A549 (cell line): Measurements from ENCODE around the gene CLEC16A. TPM values are rescaled to one million over a fixed set of nuclear protein-coding genes. Genes with fewer than 3 reads are reported as not detected.

Experiments
- ATAC-seq, 2 experiments: fragments of 200-7000 bp in 1 of 2; fragments of >200 bp in 1 of 2; cut with Nextera tagmentation in 1 of 2; cut with Tn5 transposase in 1 of 2; 3 replicates each; pipeline versions ENCODE4 v1.8.0 to v1.9.1; 2018 to 2020; ENCODE audit warnings: mild to moderate bottlenecking in 1 of 2, moderate library complexity in 1 of 2
- CTCF ChIA-PET: fragments of 300-600 bp; sonication (Branson Sonifier 250); formaldehyde crosslinking; extraction: SDS; loops from one replicate; lab custom pipeline; 2021; ENCODE audit warnings: antibody characterized with exemption, inconsistent platforms; lab: Yijun Ruan, JAX
- POLR2A ChIA-PET: fragments of 350-600 bp; formaldehyde crosslinking; extraction: SDS; loops from one replicate; lab custom pipeline; 2021; ENCODE audit warnings: antibody characterized with exemption, inconsistent platforms; lab: Yijun Ruan, JAX
- DNase-seq, 2 experiments: peaks; one replicate each; pipeline versions ENCODE4 v3.0.0 to v3.0.0-alpha.2; 2011 to 2016; ENCODE audit warnings: low read depth in 1 of 2, low spot score in 1 of 2
- FAIRE-seq: peaks from 2 replicates; lab custom pipeline; 2011; peaks lifted over from hg19 to GRCh38; lab: Jason Lieb, UNC
- H3K27ac ChIP-seq, 2 experiments: fragments of >200 bp; sonication (Bioruptor Twin); formaldehyde crosslinking; 3 replicates each; pipeline ENCODE4 v1.5.1; 2016 to 2017
- H3K4me1 ChIP-seq: fragments of >200 bp; sonication (Bioruptor Twin); formaldehyde crosslinking; 3 replicates; pipeline ENCODE4 v1.6.1; 2016
- H3K4me2 ChIP-seq: fragments of >200 bp; sonication (Bioruptor Twin); formaldehyde crosslinking; 3 replicates; pipeline ENCODE4 v1.6.1; 2016
- H3K4me3 ChIP-seq: fragments of >200 bp; sonication (Bioruptor Twin); formaldehyde crosslinking; 3 replicates; pipeline ENCODE4 v1.5.1; 2016
- H3K9me3 ChIP-seq: fragments of >200 bp; sonication (Bioruptor Twin); formaldehyde crosslinking; 3 replicates; pipeline ENCODE4 v1.6.1; 2016
- BHLHE40 ChIP-seq: IDR thresholded peaks from 2 replicates; pipeline ENCODE4 v1.6.1; 2012; ENCODE audit warnings: low read depth, low read length, inconsistent platforms
- CBX2 ChIP-seq: fragments of 200-600 bp; sonication (generic); IDR thresholded peaks from 2 replicates; pipeline ENCODE4 v1.6.1; 2016; ENCODE audit warnings: low read depth, mild to moderate bottlenecking, borderline replicate concordance
- CBX8 ChIP-seq: fragments of 200-600 bp; sonication (generic); IDR thresholded peaks from 2 replicates; pipeline ENCODE4 v1.6.1; 2016
- CHD2 ChIP-seq: fragments of 150-350 bp; IDR thresholded peaks from 2 replicates; pipeline ENCODE4 v1.6.1; 2014; ENCODE audit warnings: low read length; ENCODE audit not compliant: partially characterized antibody
- CHD4 ChIP-seq: fragments of 200-600 bp; sonication (generic); IDR thresholded peaks from 2 replicates; pipeline ENCODE4 v1.6.1; 2016; ENCODE audit warnings: antibody characterized with exemption, mild to moderate bottlenecking, borderline replicate concordance
- FOSB ChIP-seq: fragments of 250-450 bp; sonication (Bioruptor Pico); IDR thresholded peaks from 2 replicates; pipeline ENCODE4 v1.5.0; 2020; ENCODE audit warnings: mild to moderate bottlenecking, moderate library complexity
- FOSL2 ChIP-seq, 2 experiments: fragments of 450-650 bp in 1 of 2; fragments of >200 bp in 1 of 2; sonication (Bioruptor Twin) in 1 of 2; formaldehyde crosslinking; IDR thresholded peaks; 2 replicates each; pipeline versions ENCODE4 v1.5.0 to v1.6.1; 2016 to 2020; ENCODE audit warnings: mild to moderate bottlenecking in 1 of 2, moderate library complexity in 1 of 2
- GATA3 ChIP-seq: IDR thresholded peaks from 2 replicates; pipeline ENCODE4 v1.6.1; 2012; ENCODE audit warnings: borderline replicate concordance
- HEYL ChIP-seq: fragments of 250-450 bp; sonication (Bioruptor Pico); IDR thresholded peaks from 2 replicates; pipeline ENCODE4 v1.8.0; 2021; ENCODE audit warnings: mild to moderate bottlenecking, moderate library complexity
- HOXB5 ChIP-seq: fragments of 250-450 bp; sonication (Bioruptor Pico); IDR thresholded peaks from 2 replicates; pipeline ENCODE4 v1.5.0; 2020; ENCODE audit warnings: mild to moderate bottlenecking, moderate library complexity
- JUNB ChIP-seq: fragments of >200 bp; sonication (Bioruptor Twin); formaldehyde crosslinking; IDR thresholded peaks from 2 replicates; pipeline ENCODE4 v1.6.1; 2016
- KDM5A ChIP-seq: fragments of 200-600 bp; sonication (generic); IDR thresholded peaks from 2 replicates; pipeline ENCODE4 v1.6.1; 2016; ENCODE audit warnings: antibody characterized with exemption, mild to moderate bottlenecking
- NR3C1 ChIP-seq: fragments of >200 bp; sonication (Bioruptor Twin); formaldehyde crosslinking; IDR thresholded peaks from 3 replicates; pipeline ENCODE4 v1.6.1; 2017
- POLR2A ChIP-seq: IDR thresholded peaks from 2 replicates; pipeline ENCODE4 v1.6.1; 2012; ENCODE audit warnings: mild to moderate bottlenecking, low read length
- RAD21 ChIP-seq, 2 experiments: fragments of >200 bp in 1 of 2; sonication (Bioruptor Twin) in 1 of 2; formaldehyde crosslinking in 1 of 2; IDR thresholded peaks in 1 of 2; conservative IDR thresholded peaks in 1 of 2; 2 replicates in 1 of 2; 3 replicates in 1 of 2; pipeline ENCODE4 v1.6.1; 2012 to 2018; ENCODE audit warnings: inconsistent platforms in 1 of 2
- SMC3 ChIP-seq: fragments of >200 bp; sonication (Bioruptor Twin); formaldehyde crosslinking; IDR thresholded peaks from 3 replicates; pipeline ENCODE4 v1.6.1; 2018; ENCODE audit warnings: inconsistent platforms
- WGBS: methylation state at CpG from one replicate; pipeline ENCODE4 v1.1.6; 2017; ENCODE audit errors: missing lambda C conversion rate; 5-methylcytosine and 5-hydroxymethylcytosine counted together
- polyA plus RNA-seq, 4 experiments: library from polyadenylated mRNA; depleted of rRNA in 3 of 4; stranded (reverse); fragments of >200 nt; fragmentation: RNase III in 1 of 4; extraction: RNeasy Plus Mini Kit Qiagen cat#74134 plus additional on column Dnase treatment in 1 of 4; gene quantifications; 2 replicates in 3 of 4; 3 replicates in 1 of 4; pipeline ENCODE4 v1.2.3, GENCODE V29; 2011 to 2017
- TF ChIP-seq, protein P1 (sequence below): fragments of 250-450 bp; sonication (Bioruptor Pico); IDR thresholded peaks from 2 replicates; pipeline ENCODE4 v1.5.0; 2020; ENCODE audit warnings: low read depth, mild to moderate bottlenecking, moderate library complexity
- TF ChIP-seq, protein P2 (sequence below): IDR thresholded peaks from 2 replicates; pipeline ENCODE4 v1.6.1; 2012
- TF ChIP-seq, protein P3 (sequence below): IDR thresholded peaks from 2 replicates; pipeline ENCODE4 v1.6.1; 2012
- TF ChIP-seq, protein P4 (sequence below): fragments of >200 bp; sonication (Bioruptor Twin); formaldehyde crosslinking; IDR thresholded peaks from 2 replicates; pipeline ENCODE4 v1.6.1; 2016

Gene CLEC16A
- polyA plus RNA-seq, 2 of the 4 experiments (the other 2 are of a cell fraction), result 8.3 to 10.4 TPM

DNA sequence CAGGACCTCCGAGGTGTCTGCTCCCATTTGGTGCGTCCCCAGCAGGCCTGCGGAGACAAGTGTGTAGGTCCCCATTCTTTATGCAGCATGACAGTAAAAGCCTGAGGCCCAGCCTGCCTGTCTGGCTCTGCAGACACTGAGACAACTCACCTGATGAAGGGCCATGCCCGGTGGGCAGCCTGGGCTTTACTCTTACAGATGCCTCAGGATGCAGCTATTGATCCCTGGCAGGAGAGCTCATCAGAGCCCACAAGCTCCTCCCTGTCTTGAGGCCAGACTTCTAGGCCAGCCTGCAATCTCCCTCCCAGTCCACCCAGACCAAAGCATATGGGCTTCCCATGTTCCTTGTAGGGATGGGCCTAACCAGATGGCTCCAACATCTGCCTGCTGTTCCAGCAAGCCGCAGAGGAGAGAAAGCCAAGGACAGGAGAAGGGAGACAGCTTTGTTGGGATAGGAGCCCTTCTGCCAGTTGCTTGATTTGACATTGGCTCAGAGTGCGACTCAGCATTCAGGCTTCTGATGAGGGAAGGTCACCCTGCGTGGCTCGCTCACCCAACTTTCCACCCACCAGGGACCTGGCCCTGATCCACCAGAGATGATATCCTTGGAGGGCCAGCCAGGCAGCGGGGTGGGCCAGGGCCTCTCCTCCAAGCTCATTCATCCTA lies 224.2 kb downstream of the CLEC16A start:
- no peak overlapping the region for H3K4me2 ChIP-seq
- FAIRE-seq, result no peak
- 92% methylated on average over 5 of the region's 9 CpGs for WGBS
- H3K9me3 ChIP-seq, result no peaks in the 10 kb centered on the region
- POLR2A ChIA-PET, result interaction anchor here (1.2 kb wide), 1 partner anchor 87 kb away, joined by 3 read pairs; the partner anchor contains the start of gene SOCS1
- CTCF ChIA-PET, result interaction anchor here (0.6 kb wide), 1 partner anchor 28 kb away, joined by 3 read pairs; no protein-coding TSS in a partner anchor
- DNase-seq, result no peak
- TF ChIP-seq, protein P1, sequence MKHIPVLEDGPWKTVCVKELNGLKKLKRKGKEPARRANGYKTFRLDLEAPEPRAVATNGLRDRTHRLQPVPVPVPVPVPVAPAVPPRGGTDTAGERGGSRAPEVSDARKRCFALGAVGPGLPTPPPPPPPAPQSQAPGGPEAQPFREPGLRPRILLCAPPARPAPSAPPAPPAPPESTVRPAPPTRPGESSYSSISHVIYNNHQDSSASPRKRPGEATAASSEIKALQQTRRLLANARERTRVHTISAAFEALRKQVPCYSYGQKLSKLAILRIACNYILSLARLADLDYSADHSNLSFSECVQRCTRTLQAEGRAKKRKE (CRISPR knock-in tag), result no peak
- no peak for TF ChIP-seq JUNB
- TF ChIP-seq, all 56 proteins: peak for 0
- Histone ChIP-seq H3K4me3 (no peak overlapping the region), H3K27ac (no peak overlapping the region), H3K4me1 (no peaks in the 10 kb centered on the region)
- ATAC-seq, result no peak

DNA sequence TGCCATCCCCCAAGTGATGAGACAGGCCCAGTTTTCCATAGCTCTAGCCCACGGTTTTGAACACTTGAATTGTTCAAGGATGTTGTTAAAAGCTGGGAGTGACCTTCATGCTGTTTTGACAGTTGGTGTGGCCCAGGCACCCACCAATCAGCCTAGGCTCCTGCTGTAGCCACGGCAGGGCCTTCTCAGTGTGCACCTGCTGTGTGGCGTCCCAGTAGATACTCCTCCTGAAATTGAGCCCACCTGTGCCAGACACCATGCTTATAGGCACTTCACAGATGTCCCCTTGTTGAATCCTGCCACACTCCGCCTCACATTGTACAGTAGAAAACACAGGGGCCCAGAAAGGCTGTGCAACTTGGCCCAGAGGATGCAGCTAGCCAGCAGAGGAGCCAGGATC lies 225.3 kb downstream of the CLEC16A start:
- DNase-seq (no peak), ATAC-seq (no peak), FAIRE-seq (no peak)
- Histone ChIP-seq H3K9me3 (no peaks in the 10 kb centered on the region), H3K27ac (no peak overlapping the region), H3K4me3 (no peak overlapping the region), H3K4me1 (no peaks in the 10 kb centered on the region), H3K4me2 (no peak overlapping the region)
- 80% methylated on average over 4 of the region's 4 CpGs for WGBS
- ChIA-PET POLR2A (no interaction called here), CTCF (no interaction called here)
- TF ChIP-seq NR3C1 (no peak), BHLHE40 (no peak), CBX2 (no peak), CHD2 (no peak), RAD21 (conservative IDR thresholded peaks at IDR 0.05 in 1 of 2, IDR thresholded peaks at IDR 0.05 in 1 of 2) (no peak), HOXB5 (no peak), CHD4 (no peak), FOSB (no peak), GATA3 (no peak), FOSL2 (IDR thresholded peaks at IDR 0.05) (no peak), FOSL2 (CRISPR knock-in tag; IDR thresholded peaks at IDR 0.05) (no peak), POLR2A (no peak), CBX8 (no peak), SMC3 (no peak), KDM5A (no peak), HEYL (no peak)
- TF ChIP-seq, protein P2, sequence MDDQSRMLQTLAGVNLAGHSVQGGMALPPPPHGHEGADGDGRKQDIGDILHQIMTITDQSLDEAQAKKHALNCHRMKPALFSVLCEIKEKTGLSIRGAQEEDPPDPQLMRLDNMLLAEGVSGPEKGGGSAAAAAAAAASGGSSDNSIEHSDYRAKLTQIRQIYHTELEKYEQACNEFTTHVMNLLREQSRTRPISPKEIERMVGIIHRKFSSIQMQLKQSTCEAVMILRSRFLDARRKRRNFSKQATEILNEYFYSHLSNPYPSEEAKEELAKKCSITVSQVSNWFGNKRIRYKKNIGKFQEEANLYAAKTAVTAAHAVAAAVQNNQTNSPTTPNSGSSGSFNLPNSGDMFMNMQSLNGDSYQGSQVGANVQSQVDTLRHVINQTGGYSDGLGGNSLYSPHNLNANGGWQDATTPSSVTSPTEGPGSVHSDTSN, result no peak
- TF ChIP-seq, protein P3, sequence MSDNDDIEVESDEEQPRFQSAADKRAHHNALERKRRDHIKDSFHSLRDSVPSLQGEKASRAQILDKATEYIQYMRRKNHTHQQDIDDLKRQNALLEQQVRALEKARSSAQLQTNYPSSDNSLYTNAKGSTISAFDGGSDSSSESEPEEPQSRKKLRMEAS, result no peak
- TF ChIP-seq, protein P4, sequence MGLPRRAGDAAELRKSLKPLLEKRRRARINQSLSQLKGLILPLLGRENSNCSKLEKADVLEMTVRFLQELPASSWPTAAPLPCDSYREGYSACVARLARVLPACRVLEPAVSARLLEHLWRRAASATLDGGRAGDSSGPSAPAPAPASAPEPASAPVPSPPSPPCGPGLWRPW, result no peak

DNA sequence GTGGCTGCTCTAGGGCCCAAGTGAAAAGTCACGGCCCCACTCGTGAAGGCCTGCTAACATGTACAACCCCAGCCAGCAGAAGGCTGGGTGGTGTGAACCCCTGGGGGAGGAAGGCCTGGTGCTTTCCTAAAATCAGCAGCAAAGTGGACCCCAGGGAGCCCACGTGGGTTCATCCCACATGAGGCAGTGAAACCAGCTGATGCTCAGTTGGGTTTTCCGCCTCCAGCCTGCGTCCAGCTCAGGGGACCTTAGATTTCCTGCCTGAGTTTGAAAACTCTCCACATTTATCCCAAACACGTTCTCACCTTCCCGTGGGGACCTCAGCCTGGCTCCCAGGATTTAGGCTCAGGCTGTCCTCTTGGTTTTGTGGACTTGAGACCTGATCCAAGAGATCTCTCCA lies 225.8 kb downstream of the CLEC16A start:
- ChIA-PET CTCF (no interaction called here), POLR2A (no interaction called here)
- Histone ChIP-seq H3K27ac (no peak overlapping the region), H3K9me3 (no peaks in the 10 kb centered on the region), H3K4me2 (no peak overlapping the region), H3K4me1 (no peaks in the 10 kb centered on the region), H3K4me3 (no peak overlapping the region)
- no peak for DNase-seq
- no peak for TF ChIP-seq CHD2
- WGBS, result 77% methylated on average over 7 of the region's 7 CpGs
- ATAC-seq, result no peak
- no peak for FAIRE-seq
